ENCODE results near the gene AKAP8. TPM values are rescaled to one million over a fixed set of nuclear protein-coding genes. Genes with fewer than 3 reads are reported as not detected.

Gene AKAP8
- total and polyA plus RNA-seq, 12 donors: 13.0 to 45.8 (median 29.3) TPM

GRCh38 chr19:15374105-15374651, 5.4 kb downstream of the AKAP8 start:
- Histone ChIP-seq H3K27me3 (no peaks in the 10 kb centered on the region), H3K4me3 (peak overlapping the region in 1 of 4 donors; percentile 18), H3K9me3 (replicated peaks in 1 of 3) (no peaks in the 10 kb centered on the region), H3K36me3 (replicated peaks in 1 of 2) (peaks cover 0 to 44% of the 10 kb centered on the region in 2 donors), H3K4me1 (replicated peaks in 1 of 2) (peaks cover 25 to 46% of the 10 kb centered on the region in 2 donors), H3K27ac (peak overlapping the region in 4 of 5 donors; percentile 34 to 80 (median 71))
- 51 to 63% (median 57%) methylated on average over 13 to 21 of the region's 21 CpGs for WGBS, 4 donors
- peak in 3 of 7 donors; percentile 32 to 43 (median 39) for DNase-seq
- intact Hi-C loops (cut with DNase I): loop anchor here (5.0 to 10.0 kb wide), 2 partner anchors 107 to 181 kb away; no protein-coding TSS in a partner anchor
- no peak for TF ChIP-seq POLR2A (IDR thresholded peaks at IDR 0.05)
- TF ChIP-seq CTCF (IDR thresholded peaks at IDR 0.05): no peak

- Histone ChIP-seq H3K9me3 (replicated peaks in 1 of 3) (no peaks in the 10 kb centered on the region), H3K36me3 (replicated peaks in 1 of 2) (peaks cover 0 to 49% of the 10 kb centered on the region in 2 donors), H3K27me3 (no peaks in the 10 kb centered on the region), H3K27ac (peak overlapping the region in 3 of 5 donors; percentile 65 to 80 (median 77)), H3K4me1 (replicated peaks in 1 of 2) (peaks cover 25 to 46% of the 10 kb centered on the region in 2 donors), H3K4me3 (no peak overlapping the region)
- intact Hi-C loops (cut with DNase I): loop anchor here (5.0 to 10.0 kb wide), 2 partner anchors 106 to 181 kb away; no protein-coding TSS in a partner anchor
- 84 to 91% (median 87%) methylated on average over 6 to 22 of the region's 22 CpGs for WGBS, 4 donors
- DNase-seq: no peak
- TF ChIP-seq POLR2A (IDR thresholded peaks at IDR 0.05) (no peak), CTCF (IDR thresholded peaks at IDR 0.05) (no peak)
These were observed 5.9 kb downstream of the AKAP8 start for GRCh38 chr19:15373644-15374043.

GRCh38 chr19:15372891-15373301, 6.7 kb downstream of the AKAP8 start:
- no peak for TF ChIP-seq POLR2A (IDR thresholded peaks at IDR 0.05)
- intact Hi-C loops (cut with DNase I): loop anchor here (5.0 to 10.0 kb wide), 2 partner anchors 106 to 182 kb away; no protein-coding TSS in a partner anchor
- peaks cover 24 to 48% of the 10 kb centered on the region in 2 donors for H3K4me1 ChIP-seq (replicated peaks in 1 of 2)

GRCh38 chr19:15372470-15372869, 7.1 kb downstream of the AKAP8 start:
- WGBS, 4 donors: 89 to 95% (median 90%) methylated on average over 14 of the region's 14 CpGs
- H3K27ac ChIP-seq: no peak overlapping the region
- H3K27me3 ChIP-seq: no peaks in the 10 kb centered on the region
- no peak for TF ChIP-seq CTCF (IDR thresholded peaks at IDR 0.05)
- TF ChIP-seq POLR2A (IDR thresholded peaks at IDR 0.05): no peak
- DNase-seq: no peak
- intact Hi-C loops (cut with DNase I): loop anchor here (5.0 to 10.0 kb wide), 2 partner anchors 105 to 182 kb away; no protein-coding TSS in a partner anchor
- H3K4me1 ChIP-seq (replicated peaks in 1 of 2): peaks cover 24 to 48% of the 10 kb centered on the region in 2 donors
- no peak overlapping the region for H3K4me3 ChIP-seq
- H3K36me3 ChIP-seq (replicated peaks in 1 of 2): peaks cover 0 to 61% of the 10 kb centered on the region in 2 donors
- no peaks in the 10 kb centered on the region for H3K9me3 ChIP-seq (replicated peaks in 1 of 3)

More at GRCh38 chr19:15372891-15373301, 6.7 kb downstream of the AKAP8 start:
- Histone ChIP-seq H3K27me3 (no peaks in the 10 kb centered on the region), H3K27ac (no peak overlapping the region), H3K9me3 (replicated peaks in 1 of 3) (no peaks in the 10 kb centered on the region), H3K4me3 (no peak overlapping the region), H3K36me3 (replicated peaks in 1 of 2) (peaks cover 0 to 57% of the 10 kb centered on the region in 2 donors)
- no peak for DNase-seq
- WGBS, 4 donors: 83 to 94% (median 92%) methylated on average over 12 to 30 of the region's 30 CpGs
